ENCODE data around the gene MAST3.
A peak's percentile ranks its signal among the peaks of the same experiment; 100 is the strongest.

The MAST3 gene

GRCh38 chr19:18171605-18172327, 74.2 kb downstream of the MAST3 start:
- Histone ChIP-seq H3K79me2 (no peaks in the 10 kb centered on the region), H3K27ac (no peak overlapping the region), H3K9me3 (ENCODE audit: control insufficient read depth, low read length) (no peaks in the 10 kb centered on the region), H3K4me1 (peaks cover 8% of the 10 kb centered on the region), H3K36me3 (ENCODE audit: control insufficient read depth, insufficient read depth, low read length) (no peaks in the 10 kb centered on the region), H3K4me2 (ENCODE audit: low read length) (no peak overlapping the region), H3K27me3 (ENCODE audit: control insufficient read depth, insufficient read depth, low read length) (no peaks in the 10 kb centered on the region), H3K4me3 (ENCODE audit: low read depth, low read length) (no peak overlapping the region), H2AFZ (no peak overlapping the region), H3K9ac (no peak overlapping the region)
- TF ChIP-seq CTCF (IDR thresholded peaks at IDR 0.05), result no peak

GRCh38 chr19:18172331-18173053, 74.9 kb downstream of the MAST3 start:
- no peak overlapping the region for H3K4me3 ChIP-seq (ENCODE audit: low read depth, low read length)
- no peak overlapping the region for H3K9ac ChIP-seq
- H3K4me1 ChIP-seq, result peaks cover 8% of the 10 kb centered on the region
- H3K4me2 ChIP-seq (ENCODE audit: low read length), result no peak overlapping the region
- H3K27me3 ChIP-seq (ENCODE audit: control insufficient read depth, insufficient read depth, low read length), result no peaks in the 10 kb centered on the region
- peak overlapping the region; percentile 69 for H3K27ac ChIP-seq
- H3K36me3 ChIP-seq (ENCODE audit: control insufficient read depth, insufficient read depth, low read length), result no peaks in the 10 kb centered on the region
- TF ChIP-seq CTCF (IDR thresholded peaks at IDR 0.05), result no peak
- no peaks in the 10 kb centered on the region for H3K79me2 ChIP-seq
- H2AFZ ChIP-seq, result no peak overlapping the region
- no peaks in the 10 kb centered on the region for H3K9me3 ChIP-seq (ENCODE audit: control insufficient read depth, low read length)

DNA sequence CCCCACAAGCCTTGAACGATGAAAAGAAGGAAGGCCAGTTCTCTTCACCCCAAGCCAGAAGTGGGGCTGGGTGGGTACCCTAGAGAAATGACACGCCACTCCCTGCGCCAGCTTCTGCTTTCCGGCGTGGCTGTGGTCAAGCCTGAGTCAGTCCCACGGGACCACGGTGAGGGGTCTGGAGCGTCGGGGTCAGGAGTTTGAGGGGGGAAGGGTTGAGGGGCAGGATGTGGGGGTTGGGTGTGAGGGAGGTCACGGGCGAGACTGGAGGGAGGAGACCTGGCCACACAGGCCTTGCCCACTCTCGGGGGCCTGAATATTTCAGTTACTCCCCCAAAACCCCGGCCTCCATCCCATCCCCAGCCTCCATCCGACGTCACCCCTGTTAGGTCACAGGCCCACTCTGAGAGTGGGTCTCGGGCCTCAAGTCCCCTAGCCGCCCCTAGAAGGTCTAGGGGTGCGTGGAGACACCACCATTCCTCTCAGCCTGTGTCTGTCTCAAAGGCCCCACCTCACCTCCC, 75.5 kb downstream of the MAST3 start:
- no peaks in the 10 kb centered on the region for H3K36me3 ChIP-seq (ENCODE audit: control insufficient read depth, insufficient read depth, low read length)
- peaks cover 8% of the 10 kb centered on the region for H3K4me1 ChIP-seq
- no peaks in the 10 kb centered on the region for H3K79me2 ChIP-seq
- H3K4me2 ChIP-seq (ENCODE audit: low read length), result peak overlapping the region; percentile 87
- no peaks in the 10 kb centered on the region for H3K9me3 ChIP-seq (ENCODE audit: control insufficient read depth, low read length)
- H3K27me3 ChIP-seq (ENCODE audit: control insufficient read depth, insufficient read depth, low read length), result no peaks in the 10 kb centered on the region
- H2AFZ ChIP-seq, result peak overlapping the region; percentile 80
- H3K9ac ChIP-seq, result no peak overlapping the region
- no peak for TF ChIP-seq CTCF (IDR thresholded peaks at IDR 0.05)
- H3K4me3 ChIP-seq (ENCODE audit: low read depth, low read length), result peak overlapping the region; percentile 81
- peak overlapping the region; percentile 69 for H3K27ac ChIP-seq

- peak within 1 kb of the TSS; percentile 81 for H3K4me3 ChIP-seq (ENCODE audit: low read depth, low read length)
- H3K27ac ChIP-seq, result peak within 1 kb of the TSS; percentile 69
- H3K36me3 ChIP-seq (ENCODE audit: control insufficient read depth, insufficient read depth, low read length), result no peaks in the 10 kb centered on the region
- no peaks in the 10 kb centered on the region for H3K27me3 ChIP-seq (ENCODE audit: control insufficient read depth, insufficient read depth, low read length)
- H3K4me1 ChIP-seq, result peaks cover 8% of the 10 kb centered on the region
- H3K9me3 ChIP-seq (ENCODE audit: control insufficient read depth, low read length), result no peaks in the 10 kb centered on the region
- H3K4me2 ChIP-seq (ENCODE audit: low read length), result peak within 1 kb of the TSS; percentile 87
- H3K9ac ChIP-seq, result peak within 1 kb of the TSS; percentile 35
- TF ChIP-seq CTCF (IDR thresholded peaks at IDR 0.05), result no peak
- no peaks in the 10 kb centered on the region for H3K79me2 ChIP-seq
- peak within 1 kb of the TSS; percentile 80 for H2AFZ ChIP-seq
These were observed 76.2 kb downstream of the MAST3 start, which contains the start of gene IFI30 for GRCh38 chr19:18173572-18174288. TSS of gene IFI30 (plus strand) at chr19:18173813. CDS start at chr19:18173842, 29 bp downstream.

Data from parathyroid adenoma (tissue), 2 donors.